BJ (cell line): ENCODE results near the gene CXXC5. TPM values are rescaled to one million over a fixed set of nuclear protein-coding genes. Genes with fewer than 3 reads are reported as not detected.

Experiments used
- CTCF ChIA-PET: fragments of 350-600 bp; formaldehyde crosslinking; extraction: SDS; loops from one replicate; lab custom pipeline; 2021; ENCODE audit warnings: antibody characterized with exemption, inconsistent platforms; lab: Yijun Ruan, JAX
- POLR2A ChIA-PET: fragments of 300-600 bp; sonication (Branson Sonifier 250); formaldehyde crosslinking; extraction: SDS; loops from one replicate; lab custom pipeline; 2021; ENCODE audit warnings: antibody characterized with exemption; lab: Charles Lee
- DNase-seq: peaks from one replicate; pipeline ENCODE4 v3.0.0-alpha.2; 2011; ENCODE audit warnings: low read depth
- H3K27me3 ChIP-seq: 2 replicates; pipeline ENCODE4 v1.6.0; 2011; ENCODE audit warnings: low read length; ENCODE audit not compliant: control insufficient read depth, insufficient read depth
- H3K36me3 ChIP-seq: 2 replicates; pipeline ENCODE4 v1.5.1; 2011; ENCODE audit warnings: low read length; ENCODE audit not compliant: control insufficient read depth, insufficient read depth
- H3K4me3 ChIP-seq: 2 replicates; pipeline ENCODE4 v1.5.1; 2011; ENCODE audit warnings: low read depth, mild to moderate bottlenecking, control low read depth, low read length
- CTCF ChIP-seq: IDR thresholded peaks from 2 replicates; pipeline ENCODE4 v1.5.1; 2011; ENCODE audit warnings: low read depth, mild to moderate bottlenecking, control low read depth, inconsistent platforms, low read length, moderate library complexity; ENCODE audit not compliant: insufficient read depth
- polyA plus RNA-seq: library from polyadenylated mRNA; depleted of rRNA; stranded (reverse); fragments of >200 nt; gene quantifications from 2 replicates; pipeline ENCODE4 v1.2.3, GENCODE V29; 2011

Gene CXXC5
- polyA plus RNA-seq, 1 experiment, result 50.4 TPM

- TF ChIP-seq CTCF, result peak; percentile 52
- no peaks in the 10 kb centered on the region for H3K27me3 ChIP-seq
- POLR2A ChIA-PET, result interaction anchor here (0.6 to 0.8 kb wide), 3 partner anchors 13 to 459 kb away, joined by 3 to 11 read pairs (median 5); no protein-coding TSS in a partner anchor
- peak overlapping the region; percentile 91 for H3K4me3 ChIP-seq
- no peak for DNase-seq
- CTCF ChIA-PET, result interaction anchor here (1.1 to 8.9 kb wide), 8 partner anchors 10 to 228 kb away, joined by 3 to 137 read pairs (median 4); no protein-coding TSS in a partner anchor
- H3K36me3 ChIP-seq, result no peaks in the 10 kb centered on the region
Measured at GRCh38 chr5:139650031-139650688, 2.0 kb downstream of the CXXC5 start.

DNA sequence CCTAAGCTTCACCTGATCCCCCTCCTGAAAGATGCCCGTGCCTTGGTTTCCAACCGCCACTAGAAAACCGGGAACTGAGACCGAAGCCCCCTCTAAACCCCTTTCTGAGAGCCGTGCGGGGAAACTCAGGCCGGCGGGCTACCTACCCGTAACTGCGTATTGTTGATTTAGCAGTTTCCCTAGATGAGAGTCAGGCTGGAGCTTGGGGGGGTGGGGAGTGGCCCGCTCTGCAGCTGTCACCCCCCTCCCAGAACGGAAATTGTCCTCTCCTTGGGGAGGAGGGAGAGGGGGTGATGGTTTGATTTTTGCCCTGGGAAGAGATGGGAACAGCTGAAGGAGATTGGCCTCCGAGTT lies 2.5 kb downstream of the CXXC5 start:
- no peaks in the 10 kb centered on the region for H3K36me3 ChIP-seq
- POLR2A ChIA-PET, result interaction anchor here (0.6 to 1.6 kb wide), 3 partner anchors 13 to 458 kb away, joined by 3 to 5 read pairs (median 5); no protein-coding TSS in a partner anchor
- TF ChIP-seq CTCF, result no peak
- CTCF ChIA-PET, result interaction anchor here (1.1 to 8.9 kb wide), 10 partner anchors 10 to 228 kb away, joined by 3 to 137 read pairs (median 4); no protein-coding TSS in a partner anchor
- DNase-seq, result no peak
- H3K4me3 ChIP-seq, result peak overlapping the region; percentile 91
- H3K27me3 ChIP-seq, result no peaks in the 10 kb centered on the region

DNA sequence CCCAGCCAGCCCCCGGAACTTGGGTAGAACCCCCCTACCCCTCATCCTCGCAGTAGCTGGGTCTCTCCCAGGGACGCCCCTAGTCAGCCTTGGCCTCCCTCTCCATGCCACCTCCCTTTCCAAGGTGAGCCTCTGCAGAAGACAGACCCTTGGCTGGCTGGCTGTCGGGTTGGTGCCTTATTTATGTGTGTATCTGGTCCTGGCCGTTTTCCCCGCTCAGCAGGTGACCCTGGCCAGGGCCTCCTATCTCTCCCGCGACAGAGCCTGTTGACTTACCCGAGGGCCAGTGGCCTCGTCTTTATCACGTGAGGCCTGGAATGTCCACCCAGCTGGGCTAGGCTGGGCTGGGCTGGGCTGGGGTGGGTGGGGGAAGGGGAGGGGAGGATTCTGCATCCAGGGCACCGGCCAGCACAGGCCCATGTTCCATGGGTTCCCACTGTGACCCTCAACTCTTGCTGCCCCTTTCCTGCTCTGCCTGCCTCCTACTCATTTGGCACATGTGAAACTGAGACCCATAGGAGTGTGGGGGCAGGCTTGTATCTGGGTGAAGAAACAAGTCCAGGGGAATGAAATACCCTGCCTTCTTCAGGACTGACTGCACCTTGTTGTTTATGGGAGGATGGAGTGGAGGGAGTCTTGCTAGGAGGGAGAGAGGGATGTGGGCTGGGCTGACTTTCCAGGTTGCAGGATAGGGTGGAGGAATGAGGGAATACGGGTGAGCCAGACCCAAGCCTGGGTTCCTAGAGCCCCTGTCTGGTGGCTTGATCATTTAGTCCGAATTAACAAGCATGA lies 3.1 kb downstream of the CXXC5 start:
- no peaks in the 10 kb centered on the region for H3K36me3 ChIP-seq
- peak overlapping the region; percentile 91 for H3K4me3 ChIP-seq
- CTCF ChIA-PET, result interaction anchor here (1.1 to 8.9 kb wide), 8 partner anchors 10 to 229 kb away, joined by 3 to 137 read pairs (median 4); no protein-coding TSS in a partner anchor
- no peak for TF ChIP-seq CTCF
- no peaks in the 10 kb centered on the region for H3K27me3 ChIP-seq
- no peak for DNase-seq
- POLR2A ChIA-PET, result interaction anchor here (0.6 to 1.6 kb wide), 2 partner anchors 13 to 309 kb away, joined by 5 to 15 read pairs; no protein-coding TSS in a partner anchor

DNA sequence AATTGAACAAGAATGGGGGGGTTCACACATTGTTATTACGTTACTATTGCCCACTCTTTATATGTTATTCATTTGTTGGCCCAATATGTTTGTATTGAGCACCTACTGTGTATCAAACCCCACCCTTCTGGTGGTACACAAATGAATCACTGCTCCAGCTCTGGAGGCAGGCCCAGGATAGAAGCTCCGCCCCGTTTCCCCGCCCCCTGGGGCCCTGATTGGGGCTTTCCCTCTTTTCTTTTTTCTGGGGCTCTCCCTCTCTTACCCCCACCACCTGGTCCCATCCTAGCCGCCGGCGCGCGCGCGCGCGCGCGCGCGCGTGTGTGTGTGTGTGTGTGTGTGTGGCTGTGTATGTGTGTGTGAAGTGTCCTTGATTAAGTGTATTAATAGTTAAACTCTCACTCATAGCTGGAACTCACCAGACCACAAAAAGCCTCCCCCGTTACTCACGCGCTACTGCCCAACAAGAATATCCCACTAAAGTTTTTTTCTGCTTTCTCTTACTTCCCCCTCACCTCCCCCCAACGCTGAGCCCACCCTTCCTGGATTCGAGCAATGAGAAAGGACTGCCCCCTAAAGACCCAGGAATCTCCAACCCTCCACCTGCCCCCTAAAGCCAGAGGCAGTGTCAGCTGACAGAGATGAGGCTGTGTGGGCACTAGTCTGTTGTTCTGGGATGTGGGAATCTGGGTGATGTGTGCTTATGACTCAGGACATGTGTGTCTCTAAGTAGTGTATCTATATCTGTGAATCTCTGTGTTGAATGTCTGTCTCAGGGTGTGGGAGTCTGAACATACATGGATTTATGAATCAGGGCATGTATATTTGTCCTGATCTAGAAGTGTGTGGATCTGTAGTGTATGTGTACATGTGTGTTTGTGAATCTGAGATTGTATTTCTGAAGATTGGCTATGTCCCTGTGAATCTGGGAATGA lies 4.0 kb downstream of the CXXC5 start:
- Histone ChIP-seq H3K4me3 (peak overlapping the region; percentile 24), H3K36me3 (no peaks in the 10 kb centered on the region), H3K27me3 (no peaks in the 10 kb centered on the region)
- TF ChIP-seq CTCF, result no peak
- ChIA-PET CTCF (interaction anchor here (1.1 to 8.9 kb wide), 6 partner anchors 9 to 135 kb away, joined by 3 to 137 read pairs (median 22); no protein-coding TSS in a partner anchor), POLR2A (interaction anchor here (0.6 to 1.6 kb wide), 2 partner anchors 14 to 310 kb away, joined by 5 to 15 read pairs; no protein-coding TSS in a partner anchor)
- peak; percentile 52 for DNase-seq
